ENCODE results near the gene ZSWIM5. TPM values are rescaled to one million over a fixed set of nuclear protein-coding genes. Genes with fewer than 3 reads are reported as not detected.

ZSWIM5 gene
- total and polyA plus RNA-seq, 9 of the 15 experiments (the other 6 are each of a cell fraction or from before 2014, with no cell fraction given), result under 0.01 to 0.07 (median 0.03) TPM; not detected in 3

DNA sequence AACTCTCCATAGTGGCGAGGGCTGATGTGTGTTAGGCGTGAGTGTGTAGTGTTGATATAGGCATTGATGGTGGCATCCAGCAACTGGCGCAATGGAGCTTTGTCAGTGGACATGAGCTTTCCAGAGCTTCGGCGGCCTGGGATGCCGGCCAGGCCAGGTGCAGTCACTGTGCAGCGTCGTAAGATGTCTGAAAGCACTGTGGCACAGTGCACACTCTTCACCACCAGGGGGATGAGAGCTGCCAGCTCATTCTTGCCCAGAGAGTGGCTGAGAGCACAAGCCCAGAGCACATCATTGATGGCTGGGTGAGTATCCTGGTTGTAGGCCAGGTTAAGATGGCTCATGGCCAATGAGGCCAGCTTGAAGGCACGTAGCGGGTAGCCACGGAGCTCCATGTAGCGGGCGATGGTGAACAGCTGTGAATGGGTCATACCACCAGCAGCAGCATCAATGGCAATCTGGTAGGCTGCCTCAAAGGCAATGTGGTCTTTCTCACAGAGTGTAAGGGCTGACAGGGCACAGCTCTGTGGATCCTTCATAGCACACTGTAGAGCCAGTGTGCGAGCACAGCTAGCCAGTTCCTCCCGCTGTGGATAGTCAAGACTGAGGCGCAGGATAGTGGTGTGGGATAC lies 187.7 kb downstream of the ZSWIM5 start (continued):
- TF ChIP-seq, protein P1, sequence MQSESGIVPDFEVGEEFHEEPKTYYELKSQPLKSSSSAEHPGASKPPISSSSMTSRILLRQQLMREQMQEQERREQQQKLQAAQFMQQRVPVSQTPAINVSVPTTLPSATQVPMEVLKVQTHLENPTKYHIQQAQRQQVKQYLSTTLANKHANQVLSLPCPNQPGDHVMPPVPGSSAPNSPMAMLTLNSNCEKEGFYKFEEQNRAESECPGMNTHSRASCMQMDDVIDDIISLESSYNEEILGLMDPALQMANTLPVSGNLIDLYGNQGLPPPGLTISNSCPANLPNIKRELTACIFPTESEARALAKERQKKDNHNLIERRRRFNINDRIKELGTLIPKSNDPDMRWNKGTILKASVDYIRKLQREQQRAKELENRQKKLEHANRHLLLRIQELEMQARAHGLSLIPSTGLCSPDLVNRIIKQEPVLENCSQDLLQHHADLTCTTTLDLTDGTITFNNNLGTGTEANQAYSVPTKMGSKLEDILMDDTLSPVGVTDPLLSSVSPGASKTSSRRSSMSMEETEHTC (IDR thresholded peaks at IDR 0.05), result no peak
- 0 out of 2 replicates have a peak, but pooled peaks have one; percentile 10 for TF ChIP-seq ZNF740 (CRISPR knock-in tag; IDR thresholded peaks at IDR 0.05)
- TF ChIP-seq ZNF740 (tag; IDR thresholded peaks at IDR 0.05), result no peak
- no peak for TF ChIP-seq ELK3 (CRISPR knock-in tag; IDR thresholded peaks at IDR 0.05)
- no peak for TF ChIP-seq ZNF140 (CRISPR knock-in tag; IDR thresholded peaks at IDR 0.05)
- TF ChIP-seq ZNF778 (CRISPR knock-in tag; IDR thresholded peaks at IDR 0.05), result no peak
- TF ChIP-seq ZNF165 (CRISPR knock-in tag; IDR thresholded peaks at IDR 0.05; ENCODE audit: borderline replicate concordance), result no peak
- no peak for TF ChIP-seq FOS (IDR thresholded peaks at IDR 0.05; ENCODE audit: extremely low read depth, insufficient read length)
- no peak for TF ChIP-seq TRIM28 (IDR thresholded peaks at IDR 0.05)
- TF ChIP-seq ZNF639 (CRISPR knock-in tag; conservative IDR thresholded peaks at IDR 0.05 in 1 of 2, IDR thresholded peaks at IDR 0.05 in 1 of 2), result no peak
- TF ChIP-seq ARID2 (IDR thresholded peaks at IDR 0.05), result no peak
- TF ChIP-seq ZNF318 (IDR thresholded peaks at IDR 0.05; ENCODE audit: borderline replicate concordance in 1 of 2, low read depth in 1 of 2), result no peak
- TF ChIP-seq CCNT2 (IDR thresholded peaks at IDR 0.05; ENCODE audit: borderline replicate concordance, extremely low read depth, insufficient read length, low read depth, low read length), result no peak
- TF ChIP-seq RFX1 (IDR thresholded peaks at IDR 0.05), result no peak
